Measurements from ENCODE around the gene ATP6V1C2.
"Not testable (repeated sequence)": the region's sequence is repeated elsewhere in the genome, so short reads cannot be mapped to it uniquely, and the experiment has no call there.

The ATP6V1C2 gene

DNA sequence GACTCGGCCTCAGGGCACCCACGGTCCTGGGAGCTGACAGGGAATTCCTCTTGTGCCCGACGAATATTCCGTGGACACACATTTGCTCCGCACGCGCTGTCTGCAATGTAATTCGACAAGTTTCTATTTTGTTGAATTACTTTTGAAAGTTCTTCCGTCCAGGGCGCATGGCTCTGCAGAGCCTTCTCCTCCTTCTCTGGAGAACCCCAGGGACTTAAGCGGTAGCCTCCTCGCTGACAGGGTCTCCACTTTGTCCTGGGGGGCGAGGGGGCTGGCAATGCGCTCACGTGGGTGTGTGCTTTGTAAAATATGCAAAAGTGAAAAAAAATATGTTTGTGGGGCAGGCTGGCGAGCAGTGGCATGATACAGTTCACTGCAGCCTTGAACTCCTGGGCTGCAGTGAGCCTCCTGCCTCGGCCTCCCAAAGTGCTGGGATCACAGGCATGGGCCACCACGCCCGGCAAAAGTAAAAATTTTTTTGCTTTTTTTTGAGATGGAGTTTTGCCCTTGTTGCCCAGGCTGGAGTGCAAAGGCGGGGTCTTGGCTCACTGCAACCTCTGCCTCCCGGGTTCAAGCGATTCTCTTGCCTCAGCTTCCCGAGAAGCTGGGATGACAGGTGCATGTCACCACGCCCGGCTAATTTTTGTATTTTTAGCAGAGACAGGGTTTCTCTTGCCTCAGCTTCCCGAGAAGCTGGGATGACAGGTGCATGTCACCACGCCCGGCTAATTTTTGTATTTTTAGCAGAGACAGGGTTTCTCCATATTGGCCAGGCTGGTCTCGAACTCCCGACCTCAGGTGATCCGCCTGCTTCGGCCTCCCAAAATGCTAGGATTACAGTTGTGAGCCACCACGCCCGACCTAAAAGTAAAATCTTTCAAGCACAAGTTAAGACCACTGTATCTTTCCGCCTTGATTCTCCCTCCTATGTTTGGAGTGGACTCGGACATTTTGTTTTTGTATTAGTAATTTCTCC is 92.0 kb downstream of the ATP6V1C2 start:
- DNase-seq (ENCODE audit: low read depth in 2 of 2), result not testable (repeated sequence)

DNA sequence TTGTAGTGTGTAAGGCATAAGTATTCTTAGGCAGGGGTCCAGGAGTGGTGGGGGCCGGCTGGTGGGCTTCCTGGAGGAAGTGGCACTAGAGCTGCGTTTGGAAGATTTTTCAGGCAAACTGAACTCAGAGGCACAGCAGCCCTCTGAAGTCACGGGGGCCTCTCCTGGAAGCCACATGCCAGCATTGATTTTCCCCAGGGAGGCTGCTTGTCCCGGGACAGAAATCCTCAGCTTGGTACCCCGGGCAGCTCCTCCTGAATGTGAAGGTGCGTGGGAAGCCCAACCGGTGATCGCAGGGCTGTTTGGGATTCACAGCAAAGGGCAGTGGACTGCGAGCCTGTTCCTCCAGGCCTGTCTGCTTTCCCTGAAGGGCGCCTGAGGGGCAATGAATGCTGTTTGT is 92.7 kb downstream of the ATP6V1C2 start:
- DNase-seq (ENCODE audit: low read depth in 2 of 2), result no peak

DNA sequence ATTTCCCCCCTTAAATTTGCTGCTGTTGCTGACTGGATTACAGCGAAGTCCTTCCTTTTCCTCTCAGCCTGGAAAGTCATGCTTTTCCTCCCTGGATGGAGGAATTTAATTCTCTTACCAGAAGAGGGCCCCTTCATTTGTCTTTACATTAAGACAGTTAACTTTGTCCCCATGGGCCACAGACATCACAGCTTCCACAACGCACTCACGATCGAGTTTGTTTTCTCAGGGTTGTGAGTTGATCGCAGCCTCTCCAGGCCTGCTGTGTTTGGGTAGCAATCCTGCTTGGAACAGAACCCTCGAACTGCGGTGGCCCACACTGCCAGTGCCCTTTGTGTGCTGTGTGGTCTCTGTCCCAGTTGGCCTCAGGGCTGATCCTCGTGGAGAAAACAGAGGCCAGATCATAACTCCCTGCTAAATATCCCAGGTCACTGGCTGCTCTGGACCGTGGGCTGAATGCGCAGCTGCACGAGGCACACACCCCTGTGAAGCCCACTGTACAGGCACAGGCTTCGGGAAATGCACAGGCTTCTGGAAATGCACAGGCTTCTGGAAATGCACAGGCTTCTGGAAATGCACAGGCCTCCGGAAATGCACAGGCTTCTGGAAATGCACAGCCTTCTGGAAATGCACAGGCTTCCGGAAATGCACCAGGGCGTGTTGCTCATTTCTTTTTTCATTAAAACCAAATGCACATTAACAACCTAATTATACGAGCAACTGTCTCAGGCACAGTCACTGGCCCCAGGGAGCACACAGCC is 93.3 kb downstream of the ATP6V1C2 start:
- DNase-seq (ENCODE audit: low read depth in 2 of 2), result no peak

DNA sequence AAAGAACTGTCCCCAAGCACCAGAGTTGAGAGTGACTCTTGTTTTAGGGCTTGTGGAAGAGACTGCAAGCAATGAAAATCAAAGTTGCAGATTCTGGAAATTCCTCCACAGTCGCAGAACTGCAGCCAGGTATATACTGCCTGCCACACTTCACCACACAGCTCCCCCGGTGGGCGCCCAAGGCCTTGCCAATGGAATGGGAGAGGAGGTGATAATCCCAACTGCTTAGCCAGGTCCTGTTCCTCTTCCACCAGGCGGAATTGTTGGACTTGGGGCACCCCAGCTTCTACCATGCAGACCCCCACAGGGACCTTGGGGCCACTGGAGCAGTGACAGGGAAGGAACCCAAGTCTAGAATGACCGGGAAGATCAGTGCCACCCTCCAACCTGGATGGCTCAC is 96.0 kb downstream of the ATP6V1C2 start:
- DNase-seq (ENCODE audit: low read depth in 2 of 2), result no peak

DNA sequence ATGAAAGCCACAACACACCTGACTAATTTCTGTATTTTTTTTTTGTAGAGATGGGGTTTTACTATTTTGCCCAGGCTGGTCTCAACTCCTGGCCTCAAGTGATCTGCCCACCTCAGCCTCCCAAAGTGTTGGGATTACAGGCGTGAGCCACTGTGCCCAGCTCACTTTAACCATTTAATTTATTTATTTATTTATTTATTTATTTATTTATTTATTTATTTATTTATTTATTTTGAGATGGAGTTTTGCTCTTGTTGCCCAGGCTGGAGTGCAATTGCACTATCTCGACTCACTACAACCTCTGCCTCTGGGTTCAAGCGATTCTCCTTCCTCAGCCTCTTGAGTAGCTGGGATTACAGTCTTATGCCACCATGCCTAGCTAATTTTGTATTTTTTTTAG is 96.9 kb downstream of the ATP6V1C2 start:
- DNase-seq (ENCODE audit: low read depth in 2 of 2), result not testable (repeated sequence)

DNA sequence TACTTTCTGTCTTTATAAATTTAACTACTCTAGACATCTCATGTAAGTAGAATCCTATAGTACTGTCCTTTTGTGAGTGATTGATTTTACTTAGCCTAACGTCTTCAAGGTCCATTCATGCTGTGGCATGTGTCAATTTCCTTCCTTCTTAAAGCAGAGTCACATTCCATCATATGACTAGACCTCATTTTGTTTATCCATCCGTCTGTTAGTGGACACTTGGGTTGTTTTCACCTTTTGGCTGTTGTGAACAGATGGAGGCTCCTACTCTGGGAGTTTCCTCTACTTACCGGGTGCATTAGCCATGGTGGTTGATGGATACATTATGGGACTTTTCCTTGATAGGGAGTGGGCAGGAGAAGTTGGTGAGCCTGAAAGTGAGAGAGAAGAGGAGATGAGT is 97.6 kb downstream of the ATP6V1C2 start:
- no peak for DNase-seq (ENCODE audit: low read depth in 2 of 2)

DNA sequence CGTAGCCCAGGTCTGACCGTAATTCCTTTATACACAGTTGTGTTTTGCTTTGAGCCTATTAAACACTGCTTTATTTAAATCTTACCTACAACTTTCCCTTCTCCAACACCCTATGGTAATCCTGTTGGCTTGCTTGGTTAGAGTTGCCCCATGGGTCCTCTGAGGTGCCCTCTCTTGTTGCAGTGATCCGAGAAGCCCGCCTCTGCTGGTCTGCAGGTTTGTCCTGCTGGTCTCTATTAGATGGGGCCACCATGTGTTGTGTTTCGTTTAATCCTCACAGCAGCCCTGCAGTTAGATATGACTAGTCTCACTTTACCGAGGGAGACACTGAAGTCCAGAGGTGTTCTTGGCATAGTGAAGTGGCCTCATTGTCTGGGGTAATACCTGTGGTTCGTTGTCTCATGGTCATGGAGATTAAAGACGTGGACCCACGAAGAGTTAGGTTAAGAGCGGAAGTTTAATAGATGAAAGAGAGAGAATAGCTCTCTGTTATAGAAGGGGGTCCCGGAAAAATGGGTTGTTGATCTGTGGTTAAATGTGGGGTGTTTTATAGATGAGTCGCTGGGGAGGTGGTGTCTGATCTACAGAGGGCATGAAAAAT is 98.4 kb downstream of the ATP6V1C2 start:
- no peak for DNase-seq (ENCODE audit: low read depth in 2 of 2)

DNA sequence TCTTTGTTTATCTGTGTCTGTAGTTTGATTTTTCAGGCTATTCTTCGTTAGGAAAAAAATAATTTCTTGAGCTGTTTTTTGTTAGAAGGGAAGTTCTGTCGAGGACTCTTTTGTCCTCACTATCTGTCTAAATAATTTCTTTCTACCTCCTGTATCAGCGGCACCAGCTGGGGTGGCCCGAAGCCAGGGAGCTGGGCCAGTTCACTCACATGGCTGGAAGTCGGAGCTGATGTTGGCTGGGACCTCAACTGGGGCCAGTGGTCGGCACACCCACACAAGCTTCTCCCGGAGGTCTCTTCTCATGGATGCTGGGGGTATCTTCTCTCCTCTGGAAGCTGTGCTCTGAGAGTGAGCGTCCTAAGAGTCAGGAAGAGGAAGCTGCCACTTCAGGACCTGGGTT is 99.1 kb downstream of the ATP6V1C2 start:
- no peak for DNase-seq (ENCODE audit: low read depth in 2 of 2)

DNA sequence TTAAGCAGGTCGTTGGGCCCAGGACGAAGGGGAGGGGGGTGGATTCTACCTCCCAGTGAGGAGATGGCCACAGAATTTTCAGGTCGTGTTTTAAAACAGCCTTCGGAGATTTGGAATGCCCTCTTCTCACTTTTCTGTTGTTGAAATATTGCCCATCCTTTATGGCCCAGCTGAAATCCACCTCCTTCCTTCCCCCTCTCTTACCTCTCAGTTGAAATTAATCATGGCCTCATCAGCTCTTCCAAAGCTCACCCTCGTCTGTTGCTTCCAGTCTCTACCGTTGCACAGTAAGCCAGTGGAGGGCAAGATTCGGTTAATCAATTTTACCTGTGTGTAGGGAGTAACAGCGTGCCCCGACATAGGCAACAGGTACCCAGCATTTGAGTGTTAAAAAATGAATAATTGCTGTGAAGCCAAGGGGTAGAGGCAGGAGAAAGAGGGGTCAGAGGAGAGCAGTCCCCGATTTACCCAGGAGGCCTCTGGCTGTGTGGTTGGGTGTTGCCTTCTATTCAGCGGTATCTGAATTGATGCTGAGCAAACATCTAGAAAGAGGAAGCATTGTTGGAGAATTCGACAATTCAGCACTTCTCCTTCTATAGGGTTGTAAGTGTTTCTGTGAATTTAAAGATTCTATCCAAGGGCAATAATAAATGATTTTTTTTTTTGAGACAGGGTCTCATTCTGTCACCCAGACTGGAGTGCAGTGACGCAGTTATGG is 99.7 kb downstream of the ATP6V1C2 start:
- no peak for DNase-seq (ENCODE audit: low read depth in 2 of 2)

DNA sequence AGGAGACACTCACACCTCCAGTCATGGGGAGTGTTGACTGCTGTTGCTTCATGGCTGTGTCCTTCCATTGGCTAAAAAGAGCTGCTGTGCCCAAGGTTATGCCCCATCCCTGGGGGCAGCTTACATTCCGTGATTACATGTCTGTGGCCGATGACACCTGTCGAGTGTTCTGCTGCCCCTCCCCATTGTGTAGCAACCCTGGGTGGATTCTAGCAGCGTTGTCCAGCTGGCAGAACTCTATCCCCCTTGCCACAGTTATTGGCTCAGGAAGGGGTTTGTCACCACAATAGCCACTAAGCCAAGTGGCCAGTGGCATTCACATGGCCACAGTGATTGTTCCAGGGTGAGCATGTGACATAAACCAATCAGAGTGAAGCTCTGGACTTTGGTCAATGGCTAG is 102.8 kb downstream of the ATP6V1C2 start:
- no peak for DNase-seq (ENCODE audit: low read depth in 2 of 2)

DNA sequence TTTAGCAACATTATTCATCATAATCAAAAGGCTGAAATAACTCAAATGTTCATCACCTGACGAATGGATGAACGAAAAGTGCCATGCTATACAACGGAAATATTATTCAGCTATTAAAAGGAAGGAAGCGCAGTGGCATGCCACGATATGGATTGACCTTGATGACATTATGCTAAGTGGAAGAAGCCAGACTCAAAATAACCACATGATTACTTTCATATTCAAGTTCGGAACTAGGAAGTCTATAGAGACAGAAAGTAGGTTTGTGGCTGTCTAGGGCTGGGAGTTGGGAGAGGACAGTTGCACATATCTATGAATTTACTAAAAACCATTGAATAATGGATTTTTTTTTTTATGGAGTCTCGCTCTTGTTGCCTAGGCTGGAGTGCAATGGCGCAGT is 104.6 kb downstream of the ATP6V1C2 start:
- DNase-seq (ENCODE audit: low read depth in 2 of 2), result no peak

DNA sequence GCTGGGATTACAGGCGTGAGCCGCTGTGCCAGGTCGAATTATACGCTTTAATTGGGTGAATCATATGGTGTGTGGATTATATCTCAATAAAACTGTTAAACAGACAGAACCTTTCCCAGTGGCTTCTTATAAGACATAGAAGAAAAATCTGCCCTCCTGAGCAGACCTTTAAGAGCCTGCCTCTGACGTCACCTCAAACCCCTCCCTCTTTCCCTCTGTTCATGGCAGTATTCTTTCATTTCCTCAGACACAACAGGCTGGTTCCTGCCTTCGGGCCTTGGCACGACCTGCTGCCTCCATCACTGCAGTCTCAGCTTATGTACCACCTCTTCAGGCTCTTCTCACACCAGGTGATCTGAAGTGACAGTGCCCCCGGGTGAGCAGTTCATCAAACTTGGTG is 105.2 kb downstream of the ATP6V1C2 start:
- no peak for DNase-seq (ENCODE audit: low read depth in 2 of 2)

DNA sequence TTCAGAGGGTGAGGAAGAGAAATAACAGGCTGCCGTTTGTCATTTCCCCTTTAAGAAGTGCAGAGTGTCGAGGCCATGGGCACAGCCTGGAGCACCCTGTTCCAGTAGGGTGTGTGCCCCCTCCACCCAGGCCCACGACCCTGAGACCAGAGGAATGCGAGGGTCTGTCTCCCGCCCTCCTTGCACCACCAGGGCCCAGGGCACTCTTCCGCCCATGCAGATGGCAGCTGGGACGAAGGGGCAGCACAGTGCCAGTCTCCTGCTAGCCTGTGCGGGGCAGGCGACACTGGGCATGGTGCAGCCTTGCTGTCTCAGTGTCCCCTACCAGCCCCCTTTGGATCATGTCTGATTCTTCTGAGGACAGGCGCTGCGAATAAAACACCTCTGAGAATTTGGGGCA is 106.9 kb downstream of the ATP6V1C2 start:
- no peak for DNase-seq (ENCODE audit: low read depth in 2 of 2)

DNA sequence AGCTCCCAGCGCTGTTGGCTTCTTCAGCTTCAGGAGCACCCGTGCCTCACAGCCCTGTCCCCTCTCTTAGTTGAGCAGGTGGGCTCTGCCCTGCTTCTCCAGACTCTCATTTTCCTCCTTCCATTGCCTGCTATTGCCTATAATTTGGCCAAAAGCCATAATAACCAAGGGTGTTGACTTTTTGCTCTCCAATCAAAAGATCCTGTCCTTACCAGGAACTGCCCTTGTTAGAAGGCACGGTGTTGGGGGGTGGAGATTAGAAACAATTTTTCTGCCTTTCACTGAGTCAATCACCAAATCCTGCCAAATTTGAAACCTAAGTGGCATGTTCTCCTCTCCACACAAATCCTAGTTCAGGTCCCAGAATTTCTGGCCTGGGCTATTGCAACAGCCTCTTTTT is 107.9 kb downstream of the ATP6V1C2 start:
- no peak for DNase-seq (ENCODE audit: low read depth in 2 of 2)

DNA sequence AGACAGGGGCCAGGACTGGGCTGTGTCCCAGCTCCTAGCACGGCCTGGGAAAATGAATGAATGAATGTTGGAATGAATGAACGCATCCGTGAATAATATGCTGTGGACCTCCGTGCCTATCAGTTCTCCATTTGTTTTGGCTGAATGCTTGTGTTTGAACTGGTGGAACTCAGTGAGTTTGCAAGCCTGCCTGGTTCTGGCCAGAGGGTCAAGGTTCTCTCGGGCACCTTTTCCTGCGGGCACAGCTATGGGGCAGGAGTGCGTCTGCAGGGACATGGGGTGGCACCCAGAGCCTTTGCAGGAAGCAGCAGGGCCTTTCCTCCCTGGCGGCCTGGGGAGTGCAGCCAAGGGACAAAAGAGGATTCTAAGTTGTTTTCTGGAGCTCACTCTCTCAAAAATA is 108.8 kb downstream of the ATP6V1C2 start:
- DNase-seq (ENCODE audit: low read depth in 2 of 2), result no peak

DNA sequence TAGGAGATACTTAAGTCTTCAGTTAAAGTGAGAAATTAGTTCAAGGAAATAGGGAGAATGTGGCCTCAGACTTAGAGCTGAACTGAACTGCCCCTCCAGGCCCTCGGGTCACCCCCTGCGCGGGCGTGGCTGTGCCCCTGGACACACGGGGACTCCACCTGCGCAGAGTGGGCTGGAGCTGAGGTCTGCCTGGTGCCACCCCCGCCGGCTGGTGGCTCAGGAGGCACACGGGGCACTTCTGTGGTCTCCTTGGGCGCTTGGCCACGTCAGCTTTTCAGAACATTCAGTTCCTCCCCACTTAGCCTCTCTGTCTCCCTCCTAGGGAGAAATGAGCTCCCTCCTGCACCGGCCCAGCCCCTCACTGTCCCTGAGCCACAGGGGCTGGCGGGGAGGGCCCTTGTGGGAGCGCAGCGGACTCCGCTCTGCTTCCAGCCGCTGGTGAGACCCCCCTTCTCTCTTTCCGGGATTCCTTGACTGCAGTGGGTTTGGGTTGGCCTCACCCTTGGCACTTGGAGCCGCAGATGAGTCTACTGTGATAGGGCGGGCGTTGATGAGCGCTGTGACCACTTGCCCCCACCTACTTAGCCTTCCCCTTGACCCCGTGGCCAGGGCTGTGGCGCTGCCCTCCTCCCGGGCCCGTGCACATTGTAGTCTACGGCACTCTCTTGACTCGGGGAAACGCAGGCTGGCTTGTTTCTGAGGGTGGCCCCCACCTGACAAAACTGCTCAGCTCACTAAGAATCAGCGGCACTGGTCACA is 109.4 kb downstream of the ATP6V1C2 start:
- no peak for DNase-seq (ENCODE audit: low read depth in 2 of 2)

DNA sequence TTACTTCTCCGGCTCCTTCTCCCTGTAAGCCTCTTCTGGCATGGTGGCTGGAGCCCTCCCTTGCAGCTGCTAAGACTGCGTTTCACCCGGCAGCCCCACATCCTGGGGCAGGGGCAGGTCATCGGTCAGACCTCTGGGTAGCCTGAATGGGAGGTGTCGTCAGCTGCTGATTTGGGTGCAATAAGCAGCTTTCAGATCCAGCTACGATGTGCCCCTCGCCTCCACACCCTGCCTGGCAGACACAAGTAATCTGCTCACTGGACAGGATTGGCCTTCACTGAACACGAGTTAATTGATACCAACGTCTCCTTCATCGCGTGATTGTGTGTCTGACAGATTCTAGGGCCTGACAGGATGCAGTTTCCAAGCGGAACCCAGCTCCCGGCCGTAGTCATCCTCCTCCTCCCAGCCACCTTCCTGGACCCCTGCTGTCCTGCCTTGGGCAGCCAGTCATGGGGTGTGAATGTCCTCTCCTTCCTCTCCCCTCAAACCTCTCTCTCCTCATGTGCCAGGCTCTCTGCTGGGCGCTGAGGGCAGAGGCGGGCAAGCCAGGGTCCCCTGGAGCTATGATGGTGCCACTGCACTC is 110.1 kb downstream of the ATP6V1C2 start:
- DNase-seq (ENCODE audit: low read depth in 2 of 2), result no peak

DNA sequence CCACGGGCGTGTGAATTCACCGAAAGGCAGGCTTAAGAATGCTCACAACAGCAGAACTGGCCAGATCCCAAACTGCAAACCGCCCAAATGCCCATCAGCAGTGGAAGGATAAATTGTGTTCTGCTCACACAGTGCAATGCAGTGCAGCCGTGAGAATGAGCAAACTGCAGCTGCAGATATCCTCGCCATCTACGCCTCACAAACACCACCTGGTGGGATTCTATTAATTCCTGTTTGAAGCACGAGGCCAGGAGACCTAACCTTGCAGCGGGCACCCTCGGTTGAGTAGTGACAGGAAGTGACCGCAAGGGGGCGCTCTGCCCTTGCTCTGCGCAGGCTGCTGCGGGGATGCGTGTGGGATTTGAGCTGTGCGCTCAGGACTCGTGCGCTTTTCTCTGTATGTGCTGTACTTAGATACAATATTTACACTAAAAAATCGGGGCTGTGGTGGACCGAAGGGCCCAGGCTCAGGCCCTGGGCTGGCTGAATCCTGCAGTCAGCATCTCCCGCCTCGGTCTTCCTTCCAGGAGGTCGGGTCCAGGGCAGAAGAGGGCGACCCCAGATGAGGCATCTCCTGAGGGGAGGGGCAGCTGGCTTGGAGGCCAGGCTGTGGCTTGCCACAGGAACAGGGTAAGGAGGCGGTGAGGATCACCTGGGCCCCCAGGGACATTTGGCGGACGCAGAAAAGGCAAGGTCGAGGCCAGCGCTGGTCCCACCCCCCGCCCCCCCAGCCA is 110.9 kb downstream of the ATP6V1C2 start:
- peak; percentile 75 to 80 for DNase-seq (ENCODE audit: low read depth in 2 of 2)

DNA sequence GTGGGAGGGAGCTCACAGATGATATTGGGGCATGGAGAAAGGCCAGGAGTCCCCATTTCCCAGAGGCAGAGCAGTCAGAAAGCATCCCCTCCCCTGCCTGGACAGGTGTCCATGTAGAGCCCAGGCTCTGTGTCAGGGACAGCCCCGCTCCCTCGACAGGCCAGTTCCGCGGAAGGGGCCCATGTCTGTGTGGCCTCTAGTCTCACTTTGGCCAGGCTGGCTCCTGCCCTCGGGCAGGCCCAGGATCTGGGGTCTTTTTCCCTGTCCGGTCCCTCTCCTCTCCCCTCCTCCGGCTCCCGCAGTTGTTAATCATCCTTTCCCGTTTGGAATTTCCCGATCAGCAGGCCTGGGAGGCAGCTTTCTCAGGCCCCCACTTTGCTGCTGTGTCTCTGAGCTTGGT is 111.6 kb downstream of the ATP6V1C2 start:
- no peak for DNase-seq (ENCODE audit: low read depth in 2 of 2)

DNA sequence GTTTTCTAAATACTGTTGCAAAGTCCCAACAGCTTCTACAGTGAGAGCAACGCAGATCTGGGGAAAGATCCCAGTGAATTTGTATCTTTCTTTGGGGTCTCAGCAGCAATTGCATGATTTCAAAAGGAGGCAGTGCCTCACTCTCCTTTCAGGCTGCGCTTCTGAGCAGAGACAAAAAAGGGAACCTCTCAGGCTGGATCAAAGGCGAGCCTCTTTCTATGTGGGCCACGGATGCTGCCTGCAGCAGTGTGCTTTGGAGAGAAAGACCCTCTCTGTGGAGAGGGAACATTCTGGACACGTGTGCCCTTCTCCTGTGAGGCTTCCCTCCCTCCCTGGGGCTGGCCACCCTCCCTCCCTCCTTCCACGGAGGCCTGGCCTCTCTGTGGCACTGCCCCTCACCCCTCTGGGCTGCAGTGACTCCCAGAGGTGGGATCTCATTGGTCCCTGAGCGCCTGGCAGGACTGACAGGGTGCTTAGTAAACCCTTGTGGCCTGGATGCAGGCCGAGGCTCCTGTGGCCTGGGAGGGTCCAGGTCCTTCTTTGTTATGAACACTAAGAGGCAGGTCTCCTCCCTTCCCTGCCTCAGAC is 112.7 kb downstream of the ATP6V1C2 start:
- no peak for DNase-seq (ENCODE audit: low read depth in 2 of 2)

Measured in activated CD4-positive, alpha-beta T cell treated with anti-CD3 and anti-CD28 coated beads for 24 hours (primary cell).